CD4-positive, CD25-positive, alpha-beta regulatory T cell (primary cell): ENCODE data around the gene NOTCH2. TPM values are rescaled to one million over a fixed set of nuclear protein-coding genes. Genes with fewer than 3 reads are reported as not detected.
A peak's percentile ranks its signal among the peaks of the same experiment; 100 is the strongest.

Source experiments
- ATAC-seq, 2 donors: fragments of 150-1000 bp; cut with Tn5 transposase; one replicate each; pipeline ENCODE4 v1.10.0; 2021; ENCODE audit warnings: low read depth in 2 of 2, moderate number of reproducible peaks in 2 of 2, moderate library complexity in 1 of 2
- DNase-seq, 3 donors: peaks; one replicate each; pipeline versions ENCODE4 v3.0.0 to v3.0.0-alpha.2; 2012 to 2022; ENCODE audit warnings: mixed read lengths in 1 of 3
- H3K27ac ChIP-seq: one replicate; pipeline ENCODE4 v1.7.0; 2013; ENCODE audit warnings: mild to moderate bottlenecking, low read length; ENCODE audit not compliant: insufficient read depth, poor library complexity, severe bottlenecking
- H3K27me3 ChIP-seq: one replicate; pipeline ENCODE4 v1.7.0; 2013; ENCODE audit warnings: low read length; ENCODE audit not compliant: control insufficient read depth, insufficient read depth
- H3K36me3 ChIP-seq: one replicate; pipeline ENCODE4 v1.7.0; 2013; ENCODE audit warnings: mild to moderate bottlenecking, low read length, moderate library complexity; ENCODE audit not compliant: control insufficient read depth, insufficient read depth
- H3K4me1 ChIP-seq: 2 replicates; pipeline ENCODE4 v1.7.0; 2013; ENCODE audit warnings: mild to moderate bottlenecking, low read length; ENCODE audit not compliant: insufficient read depth, control insufficient read depth, poor library complexity, severe bottlenecking
- H3K4me3 ChIP-seq: one replicate; pipeline ENCODE4 v1.7.0; 2013; ENCODE audit warnings: low read depth, mild to moderate bottlenecking, low read length, moderate library complexity
- H3K9me3 ChIP-seq, 2 experiments: 1 replicate in 1 of 2; 2 replicates in 1 of 2; pipeline ENCODE4 v1.7.0; 2013; ENCODE audit warnings: low read length in 2 of 2, mild to moderate bottlenecking in 1 of 2, moderate library complexity in 1 of 2; ENCODE audit not compliant: control insufficient read depth in 2 of 2
- H3K27ac Mint-ChIP-seq, 3 donors: one replicate each; pipeline ENCODE4 v1.8.0; 2020 to 2022; ENCODE audit warnings: mild to moderate bottlenecking in 3 of 3, mixed read lengths in 3 of 3, moderate library complexity in 2 of 3
- H3K27me3 Mint-ChIP-seq: one replicate; pipeline ENCODE4 v1.8.0; 2022; ENCODE audit warnings: mild to moderate bottlenecking, mixed read lengths
- H3K36me3 Mint-ChIP-seq: one replicate; pipeline ENCODE4 v1.8.0; 2020; ENCODE audit warnings: mixed read lengths
- H3K4me1 Mint-ChIP-seq, 4 donors: one replicate each; pipeline ENCODE4 v1.8.0; 2020 to 2022; ENCODE audit warnings: mixed read lengths in 4 of 4, mild to moderate bottlenecking in 1 of 4
- H3K4me3 Mint-ChIP-seq, 4 donors: one replicate each; pipeline ENCODE4 v1.8.0; 2020 to 2022; ENCODE audit warnings: mild to moderate bottlenecking in 4 of 4, mixed read lengths in 4 of 4, moderate library complexity in 3 of 4
- H3K9me3 Mint-ChIP-seq, 7 donors: one replicate each; pipeline ENCODE4 v1.8.0; 2020 to 2022; ENCODE audit warnings: mixed read lengths in 7 of 7, mild to moderate bottlenecking in 3 of 7, moderate library complexity in 2 of 7
- polyA plus RNA-seq, 4 donors: library from polyadenylated mRNA; unstranded; fragments of 300-500 nt; fragmentation: Illumina TruSeq; gene quantifications; one replicate each; pipeline ENCODE4 v1.2.3, GENCODE V29; 2021
- total RNA-seq: library from RNA; stranded (reverse); gene quantifications from one replicate; pipeline ENCODE4 v1.2.3, GENCODE V29; 2022

NOTCH2 gene
- total and polyA plus RNA-seq, 5 donors from 2014 or later = 13.9 to 54.2 (median 20.6) TPM

- no peak for DNase-seq
- H3K4me1 ChIP-seq = no peaks in the 10 kb centered on the region
- Mint-ChIP-seq H3K4me3 (no peak overlapping the region), H3K27ac (no peak overlapping the region), H3K4me1 (no peaks in the 10 kb centered on the region), H3K27me3 (peaks cover 51% of the 10 kb centered on the region), H3K9me3 (peaks cover 0 to 2% (median 0%) of the 10 kb centered on the region in 7 donors), H3K36me3 (no peaks in the 10 kb centered on the region)
- no peak for ATAC-seq
- H3K4me3 ChIP-seq = no peak overlapping the region
- no peak overlapping the region for H3K27ac ChIP-seq
- no peaks in the 10 kb centered on the region for H3K36me3 ChIP-seq
- no peaks in the 10 kb centered on the region for H3K9me3 ChIP-seq
- no peaks in the 10 kb centered on the region for H3K27me3 ChIP-seq
These were observed 197.6 kb downstream of the NOTCH2 start for GRCh38 chr1:119871881-119872280.

GRCh38 chr1:119870917-119871596 is 198.4 kb downstream of the NOTCH2 start:
- Mint-ChIP-seq H3K4me3 (no peak overlapping the region), H3K27ac (no peak overlapping the region), H3K4me1 (no peaks in the 10 kb centered on the region), H3K27me3 (peaks cover 59% of the 10 kb centered on the region), H3K36me3 (no peaks in the 10 kb centered on the region), H3K9me3 (peaks cover 0 to 2% (median 0%) of the 10 kb centered on the region in 7 donors)
- no peaks in the 10 kb centered on the region for H3K27me3 ChIP-seq
- H3K9me3 ChIP-seq = no peaks in the 10 kb centered on the region
- H3K36me3 ChIP-seq = no peaks in the 10 kb centered on the region
- peak; percentile 5 to 66 (median 16) for DNase-seq
- ATAC-seq = no peak
- H3K27ac ChIP-seq = no peak overlapping the region
- H3K4me1 ChIP-seq = no peaks in the 10 kb centered on the region
- H3K4me3 ChIP-seq = no peak overlapping the region

- Mint-ChIP-seq H3K4me1 (no peaks in the 10 kb centered on the region), H3K36me3 (no peaks in the 10 kb centered on the region), H3K4me3 (no peak overlapping the region), H3K27me3 (peaks cover 66% of the 10 kb centered on the region), H3K9me3 (peaks cover 0 to 2% (median 0%) of the 10 kb centered on the region in 7 donors), H3K27ac (no peak overlapping the region)
- Histone ChIP-seq H3K4me1 (no peaks in the 10 kb centered on the region), H3K9me3 (no peaks in the 10 kb centered on the region), H3K4me3 (no peak overlapping the region), H3K27ac (no peak overlapping the region), H3K36me3 (no peaks in the 10 kb centered on the region), H3K27me3 (peaks cover 3% of the 10 kb centered on the region)
- DNase-seq = no peak
- ATAC-seq = no peak
These were observed 199.5 kb downstream of the NOTCH2 start for GRCh38 chr1:119869995-119870394.

GRCh38 chr1:119868176-119868575 is 201.3 kb downstream of the NOTCH2 start:
- Histone ChIP-seq H3K4me3 (no peak overlapping the region), H3K36me3 (no peaks in the 10 kb centered on the region), H3K27me3 (peaks cover 4% of the 10 kb centered on the region), H3K27ac (no peak overlapping the region), H3K4me1 (no peaks in the 10 kb centered on the region), H3K9me3 (no peaks in the 10 kb centered on the region)
- no peaks in the 10 kb centered on the region for H3K9me3 Mint-ChIP-seq
- no peak overlapping the region for H3K4me3 Mint-ChIP-seq
- ATAC-seq (no peak), DNase-seq (no peak)
- H3K27ac Mint-ChIP-seq = no peak overlapping the region
- peaks cover 53% of the 10 kb centered on the region for H3K27me3 Mint-ChIP-seq
- no peaks in the 10 kb centered on the region for H3K4me1 Mint-ChIP-seq
- H3K36me3 Mint-ChIP-seq = no peaks in the 10 kb centered on the region

- Mint-ChIP-seq H3K4me1 (no peaks in the 10 kb centered on the region), H3K9me3 (no peaks in the 10 kb centered on the region), H3K27me3 (peaks cover 57% of the 10 kb centered on the region), H3K4me3 (no peak overlapping the region), H3K36me3 (no peaks in the 10 kb centered on the region), H3K27ac (no peak overlapping the region)
- Histone ChIP-seq H3K27me3 (peaks cover 7% of the 10 kb centered on the region), H3K4me3 (no peak overlapping the region), H3K9me3 (no peaks in the 10 kb centered on the region), H3K4me1 (no peaks in the 10 kb centered on the region), H3K36me3 (no peaks in the 10 kb centered on the region), H3K27ac (no peak overlapping the region)
- no peak for ATAC-seq
- no peak for DNase-seq
These were observed 203.0 kb downstream of the NOTCH2 start for GRCh38 chr1:119866451-119866850.

- Mint-ChIP-seq H3K9me3 (no peaks in the 10 kb centered on the region), H3K27me3 (peaks cover 57% of the 10 kb centered on the region), H3K4me3 (no peak overlapping the region), H3K36me3 (no peaks in the 10 kb centered on the region), H3K4me1 (no peaks in the 10 kb centered on the region), H3K27ac (peak overlapping the region in 1 of 3 donors; percentile 23)
- Histone ChIP-seq H3K36me3 (no peaks in the 10 kb centered on the region), H3K27me3 (peaks cover 7% of the 10 kb centered on the region), H3K27ac (no peak overlapping the region), H3K4me3 (no peak overlapping the region), H3K9me3 (no peaks in the 10 kb centered on the region), H3K4me1 (no peaks in the 10 kb centered on the region)
- DNase-seq = no peak
- ATAC-seq = no peak
These were observed 203.8 kb downstream of the NOTCH2 start for GRCh38 chr1:119865627-119866026.

- Histone ChIP-seq H3K27me3 (peaks cover 11% of the 10 kb centered on the region), H3K27ac (no peak overlapping the region), H3K4me1 (no peaks in the 10 kb centered on the region), H3K36me3 (no peaks in the 10 kb centered on the region), H3K9me3 (no peaks in the 10 kb centered on the region), H3K4me3 (no peak overlapping the region)
- Mint-ChIP-seq H3K27ac (no peak overlapping the region), H3K4me1 (no peaks in the 10 kb centered on the region), H3K27me3 (peaks cover 40% of the 10 kb centered on the region), H3K4me3 (no peak overlapping the region), H3K9me3 (no peaks in the 10 kb centered on the region), H3K36me3 (no peaks in the 10 kb centered on the region)
- ATAC-seq (no peak), DNase-seq (no peak)
These were observed 207.2 kb downstream of the NOTCH2 start for GRCh38 chr1:119862276-119862675.
